ENCODE data around the gene POLR1G. TPM values are rescaled to one million over a fixed set of nuclear protein-coding genes. Genes with fewer than 3 reads are reported as not detected.

Gene POLR1G
- total RNA-seq, 1 experiment from 2014 or later: 43.4 TPM

GRCh38 chr19:45414468-45414867, 8.0 kb downstream of the POLR1G start:
- H3K9me3 ChIP-seq (ENCODE audit: control insufficient read depth, low read depth, low read length): no peaks in the 10 kb centered on the region
- H3K4me2 ChIP-seq (ENCODE audit: insufficient read depth, insufficient read length, low read length): no peak overlapping the region
- no peak overlapping the region for H3T11ph ChIP-seq (ENCODE audit: low read length)
- no peak for DNase-seq
- no peak overlapping the region for H4K91ac ChIP-seq (ENCODE audit: insufficient read length, low read depth, low read length)
- H4K20me1 ChIP-seq (ENCODE audit: control insufficient read depth, insufficient read depth, insufficient read length): no peaks in the 10 kb centered on the region
- no peak overlapping the region for H4K5ac ChIP-seq (ENCODE audit: insufficient read length, low read depth, low read length)
- H3K56ac ChIP-seq (ENCODE audit: insufficient read length, low read depth, low read length): no peak overlapping the region
- H2BK15ac ChIP-seq (ENCODE audit: low read depth, low read length): no peak overlapping the region
- Mint-ChIP-seq H3K4me3 (no peak overlapping the region), H3K9me3 (no peaks in the 10 kb centered on the region; a peak in 1 of 5 replicates), H3K4me1 (0 out of 4 replicates have a peak, but pooled peaks cover 0 to 2% of the 10 kb centered on the region in 2 experiments), H3K27me3 (ENCODE audit: low read depth) (no peaks in the 10 kb centered on the region), H3K36me3 (ENCODE audit: insufficient read depth in 1 of 3, low read depth in 3 of 3) (peaks cover 27 to 73% (median 71%) of the 10 kb centered on the region in 3 experiments), H3K27ac (peak overlapping the region in 1 of 3 experiments; percentile 77; a peak in 1 of 7 replicates)
- no peak overlapping the region for H4K8ac ChIP-seq (replicated peaks; ENCODE audit: insufficient read length, low read depth, low read length)
- H3K79me1 ChIP-seq (ENCODE audit: insufficient read depth, low read depth, low read length, poor library complexity, severe bottlenecking): no peaks in the 10 kb centered on the region
- H2BK12ac ChIP-seq (ENCODE audit: insufficient read length, low read depth, low read length): no peak overlapping the region
- no peaks in the 10 kb centered on the region for H3K27me3 ChIP-seq (ENCODE audit: insufficient read depth, low read length)
- no peak overlapping the region for H3K14ac ChIP-seq (ENCODE audit: insufficient read depth, low read length)
- no peak for TF ChIP-seq CTCF (conservative IDR thresholded peaks at IDR 0.05)
- no peak overlapping the region for H2AFZ ChIP-seq (ENCODE audit: low read length)
- H2BK20ac ChIP-seq (ENCODE audit: low read depth, low read length, poor library complexity, severe bottlenecking): no peak overlapping the region
- H3K9ac ChIP-seq (ENCODE audit: extremely low read depth, insufficient read length, low read length): no peak overlapping the region
- no peaks in the 10 kb centered on the region for H3K4me1 ChIP-seq (ENCODE audit: insufficient read depth, low read length)
- no peak overlapping the region for H3K27ac ChIP-seq (ENCODE audit: insufficient read length, low read depth, low read length)
- H2BK5ac ChIP-seq (ENCODE audit: insufficient read length, low read length): no peak overlapping the region
- H3K23ac ChIP-seq (ENCODE audit: insufficient read length, low read depth, low read length): no peak overlapping the region
- no peaks in the 10 kb centered on the region for H3K23me2 ChIP-seq (ENCODE audit: insufficient read length, low read depth, low read length, poor library complexity, severe bottlenecking)
- no CpG with 5 or more reads among the region's 8 CpGs for WGBS (ENCODE audit: extremely low coverage, insufficient read length, low lambda C conversion rate)
- no peak overlapping the region for H2AK5ac ChIP-seq (ENCODE audit: insufficient read length, low read length)
- H3K4ac ChIP-seq (ENCODE audit: low read depth, low read length): no peak overlapping the region
- no peaks in the 10 kb centered on the region for H3K79me2 ChIP-seq (ENCODE audit: insufficient read depth, low read length)
- no peak overlapping the region for H3K18ac ChIP-seq (ENCODE audit: insufficient read length, low read depth, low read length)
- no peak overlapping the region for H2BK120ac ChIP-seq (ENCODE audit: low read depth, low read length, poor library complexity, severe bottlenecking)
